IMR-90 (cell line): ENCODE results near the gene TENT4B. TPM values are rescaled to one million over a fixed set of nuclear protein-coding genes. Genes with fewer than 3 reads are reported as not detected.

Experiments used
- ATAC-seq: fragments of 200-7000 bp; cut with Tn5 transposase; 2 replicates; pipeline ENCODE4 v1.9.1; 2020; ENCODE audit warnings: low read depth, mild to moderate bottlenecking, moderate library complexity
- BruUV-seq: library from RNA; stranded (reverse); fragments of 400-500 nt; replicated peaks from 2 replicates; lab custom pipeline; 2021; lab: Mats Ljungman, UMichigan
- CTCF ChIA-PET: fragments of 300-600 bp; formaldehyde crosslinking; extraction: SDS; loops from one replicate; lab custom pipeline; 2021; ENCODE audit warnings: antibody characterized with exemption; lab: Yijun Ruan, JAX
- POLR2A ChIA-PET: fragments of 300-600 bp; sonication (Branson Sonifier 250); formaldehyde crosslinking; loops from one replicate; lab custom pipeline; 2022; ENCODE audit warnings: antibody characterized with exemption; ENCODE audit not compliant: unreplicated experiment; lab: Charles Lee
- DNase-seq: peaks from one replicate; pipeline ENCODE4 v3.0.0; 2013
- H2AFZ ChIP-seq: replicated peaks from 2 replicates; pipeline ENCODE3; 2013; ENCODE audit warnings: low read length, mild to moderate bottlenecking; ENCODE audit not compliant: poor library complexity
- H2AK5ac ChIP-seq: 2 replicates; pipeline ENCODE4 v1.6.1; 2013; ENCODE audit warnings: low read depth, low read length, inconsistent platforms
- H2AK9ac ChIP-seq: replicated peaks from 2 replicates; pipeline ENCODE3; 2013; ENCODE audit warnings: mild to moderate bottlenecking, low read depth, low read length, moderate library complexity; ENCODE audit not compliant: poor library complexity
- H2BK120ac ChIP-seq: 2 replicates; pipeline ENCODE4 v1.6.1; 2013; ENCODE audit warnings: low read depth, low read length, inconsistent platforms
- H2BK15ac ChIP-seq: 3 replicates; pipeline ENCODE4 v1.6.1; 2013; ENCODE audit warnings: low read depth, low read length, inconsistent platforms
- H2BK20ac ChIP-seq: 2 replicates; pipeline ENCODE4 v1.6.1; 2013; ENCODE audit warnings: low read depth, mild to moderate bottlenecking, inconsistent platforms, low read length, moderate library complexity
- H2BK5ac ChIP-seq: 2 replicates; pipeline ENCODE4 v1.6.1; 2013; ENCODE audit warnings: mild to moderate bottlenecking, low read depth, low read length, inconsistent platforms; ENCODE audit not compliant: poor library complexity, severe bottlenecking
- H3K14ac ChIP-seq: replicated peaks from 2 replicates; pipeline ENCODE4 v1.6.1; 2013; ENCODE audit warnings: low read depth, low read length, inconsistent platforms
- H3K18ac ChIP-seq: 2 replicates; pipeline ENCODE4 v1.6.1; 2013; ENCODE audit warnings: low read depth, low read length, control low read depth
- H3K23ac ChIP-seq: 2 replicates; pipeline ENCODE4 v1.6.1; 2013; ENCODE audit warnings: low read depth, low read length, inconsistent platforms
- H3K27ac ChIP-seq: 2 replicates; pipeline ENCODE4 v1.5.1; 2013; ENCODE audit warnings: mild to moderate bottlenecking, control low read depth, low read length; ENCODE audit not compliant: insufficient read depth
- H3K27me3 ChIP-seq: 2 replicates; pipeline ENCODE4 v1.6.1; 2013; ENCODE audit warnings: low read length; ENCODE audit not compliant: control insufficient read depth, insufficient read depth
- H3K36me3 ChIP-seq: 2 replicates; pipeline ENCODE4 v1.6.1; 2013; ENCODE audit warnings: low read length, mixed read lengths; ENCODE audit not compliant: control insufficient read depth, insufficient read depth
- H3K4ac ChIP-seq: 2 replicates; pipeline ENCODE4 v1.6.1; 2013; ENCODE audit warnings: low read depth, low read length, inconsistent platforms
- H3K4me1 ChIP-seq: 2 replicates; pipeline ENCODE4 v1.6.1; 2013; ENCODE audit warnings: low read length, mixed read lengths; ENCODE audit not compliant: control insufficient read depth, insufficient read depth
- H3K4me2 ChIP-seq: 2 replicates; pipeline ENCODE4 v1.6.1; 2013; ENCODE audit warnings: low read depth, mild to moderate bottlenecking, control low read depth, low read length, moderate library complexity
- H3K4me3 ChIP-seq: 2 replicates; pipeline ENCODE4 v1.5.1; 2013; ENCODE audit warnings: low read depth, mild to moderate bottlenecking, control low read depth, low read length, moderate library complexity; ENCODE audit not compliant: insufficient read depth
- H3K56ac ChIP-seq: 2 replicates; pipeline ENCODE4 v1.6.1; 2013; ENCODE audit warnings: low read length, inconsistent platforms; ENCODE audit not compliant: insufficient read depth; ENCODE audit errors: extremely low read depth
- H3K79me1 ChIP-seq, 2 experiments: 2 replicates each; pipeline ENCODE4 v1.6.1; 2013; ENCODE audit warnings: low read length in 2 of 2, inconsistent platforms in 1 of 2, low read depth in 1 of 2
- H3K9ac ChIP-seq: 2 replicates; pipeline ENCODE4 v1.6.1; 2013; ENCODE audit warnings: low read depth, low read length, control low read depth
- H3K9me1 ChIP-seq: 2 replicates; pipeline ENCODE4 v1.6.1; 2013; ENCODE audit warnings: low read length, inconsistent platforms; ENCODE audit not compliant: insufficient read depth
- H3K9me3 ChIP-seq: 2 replicates; pipeline ENCODE4 v1.6.1; 2013; ENCODE audit warnings: low read length; ENCODE audit not compliant: control insufficient read depth, insufficient read depth
- H4K20me1 ChIP-seq: 2 replicates; pipeline ENCODE4 v1.6.1; 2013; ENCODE audit warnings: low read length, inconsistent platforms; ENCODE audit not compliant: insufficient read depth
- H4K5ac ChIP-seq: 2 replicates; pipeline ENCODE4 v1.6.1; 2013; ENCODE audit warnings: mild to moderate bottlenecking, low read depth, low read length, control low read depth
- H4K8ac ChIP-seq, 2 experiments: 2 replicates each; pipeline ENCODE4 v1.6.1; 2013; ENCODE audit warnings: low read depth in 2 of 2, low read length in 2 of 2, control low read depth in 1 of 2, inconsistent platforms in 1 of 2
- H4K91ac ChIP-seq: 2 replicates; pipeline ENCODE4 v1.6.1; 2013; ENCODE audit warnings: low read depth, low read length, inconsistent platforms; ENCODE audit not compliant: insufficient read depth
- CHD1 ChIP-seq: IDR thresholded peaks from 2 replicates; pipeline ENCODE4 v1.6.1; 2012; ENCODE audit warnings: low read depth, low read length, improper control_type of control experiment
- CTCF ChIP-seq: conservative IDR thresholded peaks from 2 replicates; pipeline ENCODE4 v1.5.1; 2012; ENCODE audit warnings: mild to moderate bottlenecking, low read depth, low read length, improper control_type of control experiment
- ELK1 ChIP-seq: fragments of 150-350 bp; IDR thresholded peaks from 2 replicates; pipeline ENCODE4 v1.6.1; 2016; ENCODE audit warnings: low read depth, mild to moderate bottlenecking, low read length, moderate library complexity, borderline replicate concordance
- FOS ChIP-seq: fragments of 150-350 bp; IDR thresholded peaks from 2 replicates; pipeline ENCODE4 v1.6.1; 2016; ENCODE audit warnings: low read depth, low read length
- MAFK ChIP-seq: IDR thresholded peaks from 2 replicates; pipeline ENCODE4 v1.6.1; 2012; ENCODE audit warnings: low read depth, low read length, improper control_type of control experiment
- MXI1 ChIP-seq: IDR thresholded peaks from 2 replicates; pipeline ENCODE4 v1.6.1; 2012; ENCODE audit warnings: low read depth, mild to moderate bottlenecking, low read length, moderate library complexity, borderline replicate concordance
- POLR2A ChIP-seq: IDR thresholded peaks from 2 replicates; pipeline ENCODE4 v1.6.1; 2012; ENCODE audit warnings: mild to moderate bottlenecking, low read depth, low read length
- RAD21 ChIP-seq: IDR thresholded peaks from 2 replicates; pipeline ENCODE4 v1.6.1; 2012; ENCODE audit warnings: low read length, improper control_type of control experiment
- SMC3 ChIP-seq: fragments of 150-350 bp; IDR thresholded peaks from 2 replicates; pipeline ENCODE4 v1.6.1; 2016; ENCODE audit warnings: low read depth, mild to moderate bottlenecking, antibody characterized with exemption, low read length, moderate library complexity
- WGBS, 2 experiments: methylation state at CpG; one replicate each; pipeline versions ENCODE4 v1.1.5 to v1.1.7; 2013; ENCODE audit warnings: missing lambda C conversion rate in 2 of 2; ENCODE audit not compliant: insufficient read length in 1 of 2; ENCODE audit errors: extremely low coverage in 2 of 2; 5-methylcytosine and 5-hydroxymethylcytosine counted together
- dilution Hi-C: fragments of 300-500 bp; cut with HindIII; formaldehyde crosslinking; loops from one replicate; pipeline ENCODE4 v1.14.3; 2018; ENCODE audit warnings: low sequenced_read_pairs; ENCODE audit not compliant: unreplicated experiment
- in situ Hi-C: fragments of 300-500 bp; cut with MboI; formaldehyde crosslinking; loops from 3 replicates; pipeline ENCODE4 v1.14.3; 2019; ENCODE audit warnings: low sequenced_read_pairs, inconsistent platforms, mixed read lengths
- intact Hi-C: fragments of 100-400 bp; cut with micrococcal nuclease; formaldehyde crosslinking; loops from 2 replicates; pipeline ENCODE4 v1.10.0; 2022
- polyA plus RNA-seq, 3 experiments: library from polyadenylated mRNA; depleted of rRNA; stranded (reverse); fragments of >200 nt; gene quantifications; 2 replicates each; pipeline ENCODE4 v1.2.3, GENCODE V29; 2012; ENCODE audit warnings: low replicate concordance in 1 of 3
- total RNA-seq: library from RNA; depleted of rRNA; stranded (reverse); fragments of >200 nt; gene quantifications from 2 replicates; pipeline ENCODE4 v1.2.3, GENCODE V29; 2012

Gene TENT4B
- total and polyA plus RNA-seq, 2 of the 4 experiments (the other 2 are of a cell fraction) = 4.1 to 7.0 TPM

- intact Hi-C loops = no loop called here
- Histone ChIP-seq H4K5ac (no peak overlapping the region), H4K8ac (no peak overlapping the region), H3K23ac (no peak overlapping the region), H3K18ac (no peak overlapping the region), H3K14ac (no peak overlapping the region), H3K9ac (no peak overlapping the region), H3K27me3 (no peaks in the 10 kb centered on the region), H2AFZ (no peak overlapping the region), H2AK5ac (no peak overlapping the region), H3K56ac (no peak overlapping the region), H3K4me3 (no peak overlapping the region), H3K36me3 (peaks cover 2% of the 10 kb centered on the region; the same call in 1 of the 2 replicates), H4K20me1 (peaks cover 7% of the 10 kb centered on the region; the same call in 1 of the 2 replicates), H2BK15ac (no peak overlapping the region), H3K79me1 (peaks cover 8 to 28% of the 10 kb centered on the region in 2 experiments; a peak in 3 of 4 replicates), H2BK120ac (no peak overlapping the region), H3K9me1 (no peaks in the 10 kb centered on the region), H4K91ac (no peak overlapping the region), H2BK20ac (no peak overlapping the region), H3K9me3 (no peaks in the 10 kb centered on the region), H3K4ac (no peak overlapping the region), H2AK9ac (no peak overlapping the region), H3K4me2 (no peak overlapping the region), H2BK5ac (no peak overlapping the region), H3K4me1 (no peaks in the 10 kb centered on the region), H3K27ac (no peak overlapping the region)
- dilution Hi-C loops = no loop called here
- no TSS peak for BruUV-seq
- DNase-seq = no peak
- POLR2A ChIA-PET = no interaction called here
- 100% methylated on average over 1 of the region's 3 CpGs; no CpG with 5 or more reads in 1 of the 2 experiments for WGBS, 2 experiments
- no peak for ATAC-seq
- TF ChIP-seq ELK1 (no peak), MXI1 (no peak), RAD21 (no peak), CTCF (no peak), SMC3 (no peak), MAFK (no peak), POLR2A (no peak), CHD1 (no peak), FOS (no peak)
- CTCF ChIA-PET = interaction anchor here (0.6 to 1.4 kb wide), 2 partner anchors 10 to 887 kb away, joined by 3 to 4 read pairs; no protein-coding TSS in a partner anchor
- in situ Hi-C loops = no loop called here
Observed at GRCh38 chr16:50275098-50275415, 122.0 kb downstream of the TENT4B start.
